Stomach (tissue), 4 donors: ENCODE data around the gene NPY4R2.
"Not testable (repeated sequence)": the region's sequence is repeated elsewhere in the genome, so short reads cannot be mapped to it uniquely, and the experiment has no call there.

ENCODE experiments used
- EP300 ChIP-seq: sonication (generic); formaldehyde crosslinking; IDR thresholded peaks from one replicate; pipeline ENCODE4 v1.6.1; 2017; ENCODE audit warnings: antibody characterized with exemption
- POLR2A ChIP-seq, 4 donors: fragments of 450-650 bp; IDR thresholded peaks; one replicate each; pipeline ENCODE4 v1.6.1; 2016; ENCODE audit warnings: antibody characterized with exemption in 4 of 4, control low read depth in 2 of 4, mild to moderate bottlenecking in 1 of 4, moderate library complexity in 1 of 4
- POLR2AphosphoS5 ChIP-seq, 3 donors: sonication (generic); formaldehyde crosslinking; IDR thresholded peaks; one replicate each; pipeline ENCODE4 v1.6.1; 2016; ENCODE audit warnings: antibody characterized with exemption in 3 of 3
- TF ChIP-seq, protein P1 (sequence below), 7 experiments: fragments of 450-650 bp in 4 of 7; fragments of 200-600 bp in 3 of 7; sonication (generic) in 3 of 7; IDR thresholded peaks; one replicate each; pipeline ENCODE4 v1.5.1; 2016 to 2019; ENCODE audit warnings: antibody characterized with exemption in 7 of 7, control low read depth in 2 of 7, mild to moderate bottlenecking in 1 of 7

DNA sequence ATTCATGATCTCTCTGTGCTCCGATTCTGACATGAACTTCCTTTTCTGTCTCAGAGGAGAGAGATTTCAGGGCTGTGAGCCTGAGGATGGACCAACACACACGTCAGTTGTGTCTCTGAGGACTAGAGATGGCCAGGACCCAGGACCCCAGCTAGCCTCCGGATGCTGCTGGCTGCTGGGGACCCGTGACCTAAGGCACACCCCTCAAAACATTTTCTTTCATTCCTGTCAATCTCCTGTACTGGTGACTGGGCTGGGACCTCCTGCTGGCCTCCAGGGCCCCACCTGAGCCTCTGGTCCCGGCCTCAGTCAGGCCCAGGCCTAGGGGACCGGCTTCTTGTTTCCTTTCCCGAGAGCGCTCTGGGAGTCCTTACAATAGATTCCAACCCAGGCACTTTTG lies 38.7 kb downstream of the NPY4R2 start:
- not testable (repeated sequence) for TF ChIP-seq POLR2A (IDR thresholded peaks at IDR 0.05); POLR2AphosphoS5 (IDR thresholded peaks at IDR 0.05); EP300
- TF ChIP-seq, protein P1, sequence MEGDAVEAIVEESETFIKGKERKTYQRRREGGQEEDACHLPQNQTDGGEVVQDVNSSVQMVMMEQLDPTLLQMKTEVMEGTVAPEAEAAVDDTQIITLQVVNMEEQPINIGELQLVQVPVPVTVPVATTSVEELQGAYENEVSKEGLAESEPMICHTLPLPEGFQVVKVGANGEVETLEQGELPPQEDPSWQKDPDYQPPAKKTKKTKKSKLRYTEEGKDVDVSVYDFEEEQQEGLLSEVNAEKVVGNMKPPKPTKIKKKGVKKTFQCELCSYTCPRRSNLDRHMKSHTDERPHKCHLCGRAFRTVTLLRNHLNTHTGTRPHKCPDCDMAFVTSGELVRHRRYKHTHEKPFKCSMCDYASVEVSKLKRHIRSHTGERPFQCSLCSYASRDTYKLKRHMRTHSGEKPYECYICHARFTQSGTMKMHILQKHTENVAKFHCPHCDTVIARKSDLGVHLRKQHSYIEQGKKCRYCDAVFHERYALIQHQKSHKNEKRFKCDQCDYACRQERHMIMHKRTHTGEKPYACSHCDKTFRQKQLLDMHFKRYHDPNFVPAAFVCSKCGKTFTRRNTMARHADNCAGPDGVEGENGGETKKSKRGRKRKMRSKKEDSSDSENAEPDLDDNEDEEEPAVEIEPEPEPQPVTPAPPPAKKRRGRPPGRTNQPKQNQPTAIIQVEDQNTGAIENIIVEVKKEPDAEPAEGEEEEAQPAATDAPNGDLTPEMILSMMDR (IDR thresholded peaks at IDR 0.05) = not testable (repeated sequence)
